SK-N-SH treated with all-trans-retinoic acid at 6 μM for 48 hours (cell line): ENCODE data around the gene NRGN.

ENCODE experiments used
- RARB ChIP-seq: fragments of 250-450 bp; sonication (Bioruptor Pico); IDR thresholded peaks from 2 replicates; pipeline ENCODE4 v1.8.0; 2021; ENCODE audit warnings: mild to moderate bottlenecking, moderate library complexity
- ZFP3 ChIP-seq: fragments of 250-450 bp; sonication (Bioruptor Pico); IDR thresholded peaks from 2 replicates; pipeline ENCODE4 v1.5.0; 2020; ENCODE audit warnings: mild to moderate bottlenecking, moderate library complexity
- ZNF8 ChIP-seq: fragments of 450-650 bp; formaldehyde crosslinking; IDR thresholded peaks from 2 replicates; pipeline ENCODE4 v1.5.0; 2020; ENCODE audit warnings: mild to moderate bottlenecking, moderate library complexity
- TF ChIP-seq, protein P1 (sequence below): fragments of 250-450 bp; sonication (Bioruptor Pico); IDR thresholded peaks from 2 replicates; pipeline ENCODE4 v1.8.0; 2020; ENCODE audit warnings: mild to moderate bottlenecking, moderate library complexity, borderline replicate concordance

- TF ChIP-seq, protein P1, sequence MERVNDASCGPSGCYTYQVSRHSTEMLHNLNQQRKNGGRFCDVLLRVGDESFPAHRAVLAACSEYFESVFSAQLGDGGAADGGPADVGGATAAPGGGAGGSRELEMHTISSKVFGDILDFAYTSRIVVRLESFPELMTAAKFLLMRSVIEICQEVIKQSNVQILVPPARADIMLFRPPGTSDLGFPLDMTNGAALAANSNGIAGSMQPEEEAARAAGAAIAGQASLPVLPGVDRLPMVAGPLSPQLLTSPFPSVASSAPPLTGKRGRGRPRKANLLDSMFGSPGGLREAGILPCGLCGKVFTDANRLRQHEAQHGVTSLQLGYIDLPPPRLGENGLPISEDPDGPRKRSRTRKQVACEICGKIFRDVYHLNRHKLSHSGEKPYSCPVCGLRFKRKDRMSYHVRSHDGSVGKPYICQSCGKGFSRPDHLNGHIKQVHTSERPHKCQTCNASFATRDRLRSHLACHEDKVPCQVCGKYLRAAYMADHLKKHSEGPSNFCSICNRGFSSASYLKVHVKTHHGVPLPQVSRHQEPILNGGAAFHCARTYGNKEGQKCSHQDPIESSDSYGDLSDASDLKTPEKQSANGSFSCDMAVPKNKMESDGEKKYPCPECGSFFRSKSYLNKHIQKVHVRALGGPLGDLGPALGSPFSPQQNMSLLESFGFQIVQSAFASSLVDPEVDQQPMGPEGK = no peak
- no peak for TF ChIP-seq ZNF8 (CRISPR knock-in tag)
- TF ChIP-seq ZFP3 (CRISPR knock-in tag) = no peak
- TF ChIP-seq RARB (CRISPR knock-in tag) = no peak
Observed at GRCh38 chr11:124728134-124728533, 11.6 kb upstream of the NRGN start.
